GM21786 (cell line): Measurements from ENCODE around the gene MUC20.

ENCODE experiments used
- ATAC-seq: cut with Tn5 transposase; IDR thresholded peaks from one replicate; pipeline ENCODE4 v1.9.1; 2021; ENCODE audit not compliant: unreplicated experiment

MUC20 gene

GRCh38 chr3:195754141-195754540 lies 33.4 kb downstream of the MUC20 start:
- ATAC-seq = no peak

DNA sequence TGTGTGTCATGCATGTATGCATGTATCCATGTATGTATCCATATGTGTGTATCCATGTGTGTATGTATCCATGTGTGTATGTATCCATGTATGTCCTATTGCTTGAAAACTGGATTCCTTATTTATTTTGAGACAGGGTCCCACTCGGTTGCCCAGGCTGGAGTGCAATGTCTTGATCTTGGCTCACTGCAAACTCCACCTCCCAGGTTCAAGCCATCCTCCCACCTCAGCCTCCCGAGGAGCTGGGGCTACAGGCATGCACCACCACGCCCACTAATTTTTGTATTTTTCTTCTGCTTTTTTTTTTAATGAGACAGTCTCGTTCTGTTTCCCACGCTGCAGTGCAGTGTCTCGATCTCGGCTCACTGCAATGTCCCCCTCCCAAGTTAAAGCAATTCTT lies 34.1 kb downstream of the MUC20 start:
- ATAC-seq = no peak

GRCh38 chr3:195755391-195755790 lies 34.6 kb downstream of the MUC20 start:
- ATAC-seq = no peak

DNA sequence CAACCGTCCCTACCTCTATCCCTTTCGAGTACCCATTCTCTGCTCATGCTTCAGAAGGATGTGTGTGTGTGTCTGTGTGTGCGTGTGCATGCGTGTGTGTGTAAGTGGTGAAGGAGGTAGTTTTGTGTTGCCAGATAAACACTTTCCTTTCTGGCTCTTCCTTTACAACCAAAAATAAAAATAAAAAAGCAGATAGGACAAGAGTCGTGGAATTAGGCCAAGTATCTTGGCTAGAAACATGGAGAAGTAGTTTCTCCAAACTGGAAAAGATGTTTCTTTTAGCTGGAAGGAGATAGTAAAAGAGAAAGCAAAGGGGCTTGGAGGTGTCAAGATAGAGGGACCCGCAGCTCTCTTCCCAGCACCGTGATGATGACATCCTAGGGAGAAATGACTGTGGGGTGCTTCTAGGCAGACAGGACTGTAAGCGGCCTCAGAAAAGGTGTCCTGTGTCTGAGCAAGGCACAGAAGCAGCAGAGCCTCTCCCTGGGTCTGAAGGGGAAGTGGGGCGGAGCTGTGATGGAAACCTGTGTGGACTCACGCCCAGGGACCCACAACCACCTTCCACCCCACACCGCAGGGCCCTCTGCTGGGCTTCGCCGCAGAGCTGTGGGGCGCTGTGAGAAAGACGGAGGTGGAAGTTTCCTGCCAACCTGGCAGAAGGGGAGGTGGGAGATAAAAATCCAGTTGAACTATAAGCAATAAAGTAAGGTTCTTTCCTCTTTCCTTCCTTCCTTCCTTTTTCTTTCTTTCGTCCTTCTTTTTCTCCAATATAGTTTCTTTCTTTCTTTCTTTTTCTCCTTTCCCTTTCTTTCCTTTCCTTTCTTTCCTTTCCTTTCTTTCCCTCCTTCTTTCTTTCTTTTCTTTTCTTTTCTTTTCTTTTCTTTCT lies 35.3 kb downstream of the MUC20 start:
- no peak for ATAC-seq

DNA sequence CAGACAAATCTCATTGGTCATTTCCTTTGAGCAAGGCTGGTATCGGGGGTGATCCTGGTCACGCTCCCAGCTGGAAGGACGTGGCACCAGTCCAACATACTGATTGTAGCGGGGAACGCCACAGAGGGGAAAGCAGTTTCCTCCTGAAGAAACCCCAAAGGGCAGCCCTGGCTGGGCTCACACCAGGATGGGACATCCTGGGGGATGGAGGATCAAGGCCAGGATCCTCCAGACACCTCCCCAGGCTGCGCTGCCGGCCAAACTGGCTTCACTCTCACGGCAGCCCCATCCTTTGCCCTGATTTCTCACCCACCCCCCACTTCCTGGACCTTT lies 36.6 kb downstream of the MUC20 start:
- no peak for ATAC-seq

- no peak for ATAC-seq
Observed at GRCh38 chr3:195757827-195758226, 37.0 kb downstream of the MUC20 start.

- ATAC-seq = no peak
Observed at GRCh38 chr3:195758721-195759353, 38.1 kb downstream of the MUC20 start.

DNA sequence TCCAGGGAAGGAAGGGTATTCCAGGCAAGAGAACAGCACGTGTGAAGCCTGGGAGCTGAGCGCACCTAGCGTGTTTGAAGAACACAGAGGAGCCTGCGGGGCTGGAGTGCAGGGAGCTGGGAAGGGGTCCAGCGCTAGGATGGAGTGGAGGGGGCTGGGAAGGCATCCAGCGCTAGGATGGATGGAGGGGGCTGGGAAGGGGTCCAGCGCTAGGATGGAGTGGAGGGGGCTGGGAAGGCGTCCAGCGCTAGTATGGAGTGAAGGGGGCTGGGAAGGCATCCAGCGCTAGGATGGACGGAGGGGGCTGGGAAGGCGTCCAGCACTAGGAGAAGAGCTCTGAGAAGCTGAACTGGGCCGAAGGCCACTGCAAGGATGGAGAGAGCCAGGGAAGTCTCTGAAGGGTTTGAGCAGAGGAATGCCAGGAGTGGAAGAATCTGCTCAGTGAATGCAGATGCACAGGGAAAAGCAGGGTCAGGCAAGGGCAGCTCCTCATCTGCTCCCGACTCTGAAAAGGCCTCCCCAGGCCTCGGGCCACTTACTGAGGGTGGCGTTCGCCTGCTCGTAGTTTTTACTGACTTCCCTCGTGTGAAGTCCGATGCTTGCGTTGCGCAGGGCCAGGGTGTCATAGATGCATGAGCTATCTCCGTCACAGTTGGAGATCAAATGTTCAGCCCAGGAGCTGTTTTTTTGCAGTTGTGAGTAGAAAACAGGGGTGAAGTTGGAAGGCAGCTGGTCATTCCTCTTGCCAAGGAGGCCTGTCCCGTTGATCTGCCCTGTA lies 39.8 kb downstream of the MUC20 start:
- no peak for ATAC-seq

DNA sequence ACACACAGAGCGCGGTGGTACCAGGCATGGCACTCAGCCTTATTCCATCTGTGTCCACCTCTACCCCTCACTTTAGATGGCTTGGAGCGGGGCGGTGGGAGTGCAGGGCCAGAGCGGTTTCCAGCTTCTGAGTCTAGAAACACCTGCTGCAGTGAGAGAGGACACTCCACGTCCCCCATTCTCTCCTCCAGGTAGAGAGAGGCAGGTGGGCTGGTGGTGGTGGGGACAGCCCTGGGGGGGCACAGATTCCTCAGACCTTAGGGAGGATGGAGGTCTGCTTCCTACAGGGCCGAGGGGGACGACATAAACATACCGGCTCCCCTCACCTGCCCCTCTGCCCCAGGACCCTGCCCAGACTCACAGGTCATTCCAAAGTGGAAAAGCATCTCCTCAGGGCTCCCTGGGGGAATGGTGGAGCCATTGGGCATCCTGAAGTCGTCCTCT lies 40.4 kb downstream of the MUC20 start:
- no peak for ATAC-seq

- no peak for ATAC-seq
Observed at GRCh38 chr3:195761567-195762248, 40.9 kb downstream of the MUC20 start.

DNA sequence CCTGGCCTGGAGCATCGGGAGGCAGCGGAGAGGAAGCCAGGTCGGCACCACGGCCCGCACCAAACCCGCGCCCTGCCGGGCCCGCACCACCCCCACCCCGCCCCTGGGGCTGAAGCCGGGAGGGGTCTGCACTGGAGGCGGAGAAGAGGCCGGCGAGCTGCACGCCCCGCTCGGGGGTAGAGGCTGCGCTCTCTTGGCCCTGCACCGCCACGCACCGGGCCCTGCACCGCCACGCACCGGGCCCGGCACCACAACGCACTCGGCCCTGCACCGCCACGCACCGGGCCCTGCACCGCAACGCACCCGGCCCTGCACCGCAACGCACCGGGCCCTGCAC lies 41.4 kb downstream of the MUC20 start:
- ATAC-seq = no peak

DNA sequence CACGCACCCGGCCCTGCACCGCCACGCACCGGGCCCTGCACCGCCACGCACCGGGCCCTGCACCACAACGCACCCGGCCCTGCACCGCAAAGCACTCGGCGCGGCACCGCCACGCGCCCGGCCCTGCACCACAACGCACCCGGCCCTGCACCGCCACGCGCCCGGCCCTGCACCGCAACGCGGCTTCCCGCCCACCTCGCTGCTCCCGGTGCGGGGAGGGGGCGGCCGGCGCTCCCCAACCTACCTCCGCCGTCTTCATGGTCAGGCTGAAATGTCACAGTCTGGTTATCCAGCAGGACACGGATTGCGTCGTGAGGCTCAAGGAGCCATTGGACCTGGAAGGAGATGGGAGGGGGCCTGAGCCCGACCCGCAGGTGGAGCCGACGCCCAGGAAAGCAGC lies 41.8 kb downstream of the MUC20 start:
- no peak for ATAC-seq

DNA sequence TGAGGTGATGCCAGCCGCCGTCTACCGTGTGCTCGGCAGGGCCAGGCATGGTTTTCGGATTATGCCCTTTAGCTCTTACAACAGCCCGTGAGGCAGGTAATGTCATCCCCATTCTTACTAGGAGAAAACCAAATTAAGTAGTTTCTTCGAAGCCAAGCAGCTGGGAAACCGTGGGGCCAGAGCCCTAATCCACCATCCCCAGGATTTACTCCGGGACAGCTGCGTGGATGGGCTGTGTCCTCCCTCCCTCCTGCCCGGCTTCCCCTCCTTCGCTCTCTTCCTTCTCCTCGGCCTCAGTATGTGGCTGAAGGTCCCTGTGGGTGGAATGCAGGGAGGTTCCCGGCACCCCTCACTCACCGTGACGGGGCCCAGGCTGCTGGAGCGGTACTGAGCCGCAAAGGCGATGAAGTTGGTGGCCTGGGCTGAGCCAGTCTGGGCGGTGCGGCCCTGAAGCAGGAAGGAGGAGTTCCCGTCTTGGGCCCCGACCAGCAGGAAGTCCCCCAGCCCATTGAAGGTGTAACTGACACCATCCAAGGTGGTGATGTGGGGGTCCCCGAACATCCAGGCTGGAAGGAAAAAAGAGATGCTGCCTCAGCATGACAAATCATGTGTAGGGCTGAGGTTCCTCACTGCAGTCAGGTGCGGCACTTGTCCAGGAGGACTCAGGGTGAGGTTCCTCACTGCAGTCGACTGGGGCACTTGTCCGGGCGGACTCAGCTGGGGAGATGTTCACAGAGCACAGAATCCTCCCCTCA lies 42.5 kb downstream of the MUC20 start:
- ATAC-seq = no peak

DNA sequence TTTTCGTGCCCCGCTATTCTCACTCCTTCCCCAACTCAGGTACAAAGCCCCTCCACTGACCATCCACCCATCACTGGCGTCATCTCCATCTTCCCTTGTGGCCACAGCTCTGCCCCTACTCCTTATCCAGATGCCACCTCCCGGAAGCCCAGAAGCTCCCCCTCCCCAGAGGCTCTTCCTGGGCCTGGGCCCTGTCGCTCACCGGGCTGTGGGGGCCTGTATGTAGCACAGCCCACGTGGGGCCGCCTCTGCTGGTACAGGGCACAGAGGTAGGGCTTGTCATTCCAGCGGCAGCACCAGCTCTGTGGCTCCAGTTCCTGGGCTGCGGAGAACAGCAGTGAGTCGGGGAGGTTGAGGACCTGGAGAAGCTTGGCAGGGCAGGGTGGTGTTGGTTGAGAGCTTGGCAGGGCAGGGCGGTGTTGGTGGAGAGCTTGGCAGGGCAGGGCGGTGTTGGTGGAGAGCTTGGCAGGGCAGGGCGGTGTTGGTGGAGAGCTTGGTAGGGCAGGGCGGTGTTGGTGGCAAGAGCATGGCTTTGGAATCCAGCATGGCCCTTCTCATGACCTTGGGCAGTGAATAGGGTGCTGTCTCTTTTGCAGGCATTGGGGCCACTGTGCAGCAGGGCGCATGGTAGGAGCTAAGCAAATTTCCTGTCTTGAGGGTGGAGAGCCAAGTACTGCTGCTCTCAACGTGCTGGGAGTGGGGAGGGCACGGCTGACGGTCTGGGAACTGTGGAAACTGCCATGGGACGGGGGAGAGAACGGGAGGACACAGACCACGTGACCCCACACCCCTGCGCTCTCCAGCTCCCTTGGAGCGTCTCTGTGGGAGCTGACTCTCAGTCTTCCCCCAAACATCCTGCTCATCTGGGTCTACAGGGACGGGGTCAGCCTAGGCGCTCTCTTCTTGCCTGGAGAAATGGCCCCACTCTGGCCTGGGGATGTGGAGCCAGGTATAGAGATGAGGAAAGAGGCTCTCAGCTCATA lies 43.4 kb downstream of the MUC20 start:
- ATAC-seq = no peak

GRCh38 chr3:195764961-195765706 lies 44.4 kb downstream of the MUC20 start:
- no peak for ATAC-seq

GRCh38 chr3:195766671-195767070 lies 45.9 kb downstream of the MUC20 start:
- no peak for ATAC-seq

- no peak for ATAC-seq
Observed at GRCh38 chr3:195767792-195768191, 47.0 kb downstream of the MUC20 start.

- ATAC-seq = no peak
Observed at GRCh38 chr3:195768414-195768813, 47.6 kb downstream of the MUC20 start.

- ATAC-seq = no peak
Observed at GRCh38 chr3:195768831-195769303, 48.1 kb downstream of the MUC20 start.
